Activated T-helper 17 cell treated with anti-CD3 and anti-CD28 coated beads, Interleukin-2, amount 50 U/mL, for 72 hours (primary cell): ENCODE results near the gene TMEM208. TPM values are rescaled to one million over a fixed set of nuclear protein-coding genes. Genes with fewer than 3 reads are reported as not detected.

ENCODE experiments used
- ATAC-seq: fragments of 150-1000 bp; cut with Tn5 transposase; replicated peaks from 2 replicates; pipeline ENCODE4 v1.10.0; 2021; ENCODE audit warnings: mild to moderate bottlenecking, moderate library complexity
- H3K27ac Mint-ChIP-seq: one replicate; pipeline ENCODE4 v1.8.0; 2022; ENCODE audit warnings: mixed read lengths
- H3K27me3 Mint-ChIP-seq: one replicate; pipeline ENCODE4 v1.8.0; 2022; ENCODE audit warnings: mixed read lengths
- H3K36me3 Mint-ChIP-seq: one replicate; pipeline ENCODE4 v1.8.0; 2022; ENCODE audit warnings: low read depth, mild to moderate bottlenecking, mixed read lengths
- H3K4me1 Mint-ChIP-seq: one replicate; pipeline ENCODE4 v1.8.0; 2022; ENCODE audit warnings: mixed read lengths
- H3K4me3 Mint-ChIP-seq: one replicate; pipeline ENCODE4 v1.8.0; 2022; ENCODE audit warnings: mild to moderate bottlenecking, mixed read lengths
- H3K9me3 Mint-ChIP-seq: one replicate; pipeline ENCODE4 v1.8.0; 2022; ENCODE audit warnings: mixed read lengths
- total RNA-seq, 2 donors: library from RNA; stranded (reverse); gene quantifications; one replicate each; pipeline ENCODE4 v1.2.3, GENCODE V29; 2022

The TMEM208 gene
- total RNA-seq, 2 donors from 2014 or later: 31.7 to 39.5 TPM

GRCh38 chr16:67210069-67210937 lies 16.6 kb upstream of the TMEM208 start:
- H3K27ac Mint-ChIP-seq: no peak overlapping the region
- no peak for ATAC-seq
- no peaks in the 10 kb centered on the region for H3K36me3 Mint-ChIP-seq
- H3K27me3 Mint-ChIP-seq: no peaks in the 10 kb centered on the region
- no peak overlapping the region for H3K4me3 Mint-ChIP-seq
- no peaks in the 10 kb centered on the region for H3K9me3 Mint-ChIP-seq
- peaks cover 5% of the 10 kb centered on the region for H3K4me1 Mint-ChIP-seq

- ATAC-seq: no peak
- Mint-ChIP-seq H3K36me3 (no peaks in the 10 kb centered on the region), H3K27me3 (no peaks in the 10 kb centered on the region), H3K9me3 (no peaks in the 10 kb centered on the region), H3K4me3 (no peak overlapping the region), H3K27ac (no peak overlapping the region), H3K4me1 (peaks cover 3% of the 10 kb centered on the region)
These were observed 15.3 kb upstream of the TMEM208 start for GRCh38 chr16:67211674-67212073.

GRCh38 chr16:67212766-67213165 lies 14.2 kb upstream of the TMEM208 start:
- Mint-ChIP-seq H3K9me3 (no peaks in the 10 kb centered on the region), H3K27me3 (no peaks in the 10 kb centered on the region), H3K4me1 (peaks cover 8% of the 10 kb centered on the region), H3K36me3 (no peaks in the 10 kb centered on the region), H3K4me3 (no peak overlapping the region), H3K27ac (no peak overlapping the region)
- no peak for ATAC-seq

- no peak overlapping the region for H3K4me3 Mint-ChIP-seq
- peaks cover 8% of the 10 kb centered on the region for H3K4me1 Mint-ChIP-seq
- H3K9me3 Mint-ChIP-seq: no peaks in the 10 kb centered on the region
- no peaks in the 10 kb centered on the region for H3K36me3 Mint-ChIP-seq
- H3K27me3 Mint-ChIP-seq: no peaks in the 10 kb centered on the region
- no peak for ATAC-seq
- H3K27ac Mint-ChIP-seq: no peak overlapping the region
These were observed 13.5 kb upstream of the TMEM208 start for GRCh38 chr16:67213197-67214019.

- Mint-ChIP-seq H3K9me3 (no peaks in the 10 kb centered on the region), H3K4me3 (no peak overlapping the region), H3K4me1 (peaks cover 16% of the 10 kb centered on the region), H3K36me3 (peaks cover 3% of the 10 kb centered on the region), H3K27me3 (no peaks in the 10 kb centered on the region), H3K27ac (no peak overlapping the region)
- no peak for ATAC-seq
These were observed 11.2 kb upstream of the TMEM208 start for GRCh38 chr16:67215706-67216105.

GRCh38 chr16:67216612-67217490 lies 10.1 kb upstream of the TMEM208 start:
- Mint-ChIP-seq H3K4me3 (no peak overlapping the region), H3K27ac (peak overlapping the region; percentile 26), H3K36me3 (peaks cover 7% of the 10 kb centered on the region), H3K9me3 (no peaks in the 10 kb centered on the region), H3K27me3 (no peaks in the 10 kb centered on the region), H3K4me1 (peaks cover 20% of the 10 kb centered on the region)
- ATAC-seq: no peak

- no peak overlapping the region for H3K4me3 Mint-ChIP-seq
- peaks cover 30% of the 10 kb centered on the region for H3K36me3 Mint-ChIP-seq
- no peak for ATAC-seq
- H3K27ac Mint-ChIP-seq: peak overlapping the region; percentile 99
- H3K4me1 Mint-ChIP-seq: peaks cover 54% of the 10 kb centered on the region
- H3K27me3 Mint-ChIP-seq: no peaks in the 10 kb centered on the region
- no peaks in the 10 kb centered on the region for H3K9me3 Mint-ChIP-seq
These were observed 2.9 kb upstream of the TMEM208 start for GRCh38 chr16:67223992-67224391.

- Mint-ChIP-seq H3K27me3 (no peaks in the 10 kb centered on the region), H3K4me3 (peak overlapping the region; percentile 98), H3K4me1 (peaks cover 42% of the 10 kb centered on the region), H3K27ac (peak overlapping the region; percentile 99), H3K9me3 (no peaks in the 10 kb centered on the region), H3K36me3 (peaks cover 46% of the 10 kb centered on the region)
- ATAC-seq: peak; percentile 0
These were observed 581 bp upstream of the TMEM208 start for GRCh38 chr16:67226295-67226803.

GRCh38 chr16:67227567-67227921 lies 614 bp downstream of the TMEM208 start:
- Mint-ChIP-seq H3K4me3 (peak overlapping the region; percentile 98), H3K27ac (peak overlapping the region; percentile 99), H3K36me3 (peaks cover 55% of the 10 kb centered on the region), H3K27me3 (no peaks in the 10 kb centered on the region), H3K9me3 (no peaks in the 10 kb centered on the region), H3K4me1 (peaks cover 42% of the 10 kb centered on the region)
- ATAC-seq: no peak

- Mint-ChIP-seq H3K36me3 (peaks cover 62% of the 10 kb centered on the region), H3K4me3 (peak overlapping the region; percentile 98), H3K27ac (peak overlapping the region; percentile 99), H3K4me1 (peaks cover 38% of the 10 kb centered on the region), H3K27me3 (no peaks in the 10 kb centered on the region), H3K9me3 (no peaks in the 10 kb centered on the region)
- ATAC-seq: no peak
These were observed 1.3 kb downstream of the TMEM208 start for GRCh38 chr16:67228034-67228785.

GRCh38 chr16:67228905-67229304 lies 2.0 kb downstream of the TMEM208 start:
- no peak overlapping the region for H3K27ac Mint-ChIP-seq
- no peaks in the 10 kb centered on the region for H3K27me3 Mint-ChIP-seq
- H3K4me3 Mint-ChIP-seq: peak overlapping the region; percentile 98
- peaks cover 69% of the 10 kb centered on the region for H3K36me3 Mint-ChIP-seq
- H3K4me1 Mint-ChIP-seq: peaks cover 32% of the 10 kb centered on the region
- no peaks in the 10 kb centered on the region for H3K9me3 Mint-ChIP-seq
- no peak for ATAC-seq

GRCh38 chr16:67229906-67230808 lies 3.2 kb downstream of the TMEM208 start:
- H3K27ac Mint-ChIP-seq: no peak overlapping the region
- no peak overlapping the region for H3K4me3 Mint-ChIP-seq
- no peak for ATAC-seq
- peaks cover 21% of the 10 kb centered on the region for H3K4me1 Mint-ChIP-seq
- H3K9me3 Mint-ChIP-seq: no peaks in the 10 kb centered on the region
- H3K36me3 Mint-ChIP-seq: peaks cover 81% of the 10 kb centered on the region
- H3K27me3 Mint-ChIP-seq: no peaks in the 10 kb centered on the region
